Endothelial cell of umbilical vein (primary cell): ENCODE data around the gene ADAMTS12. TPM values are rescaled to one million over a fixed set of nuclear protein-coding genes. Genes with fewer than 3 reads are reported as not detected.

ENCODE experiments used
- BruUV-seq: library from RNA; stranded (reverse); fragments of 400-500 nt; replicated peaks from 2 replicates; lab custom pipeline; 2021; lab: Mats Ljungman, UMichigan
- CTCF ChIA-PET: fragments of 300-600, 350-600 bp; sonication (Branson Sonifier 250); formaldehyde crosslinking; loops from one replicate; lab custom pipeline; 2021; ENCODE audit warnings: antibody characterized with exemption, inconsistent platforms; lab: Charles Lee
- POLR2A ChIA-PET: fragments of 300-600, 350-600 bp; sonication (Branson Sonifier 250); formaldehyde crosslinking; loops from one replicate; lab custom pipeline; 2021; ENCODE audit warnings: antibody characterized with exemption, inconsistent platforms; lab: Charles Lee
- DNase-seq: peaks from one replicate; pipeline ENCODE4 v3.0.0-alpha.2; 2011; ENCODE audit warnings: low read depth, low spot score
- FAIRE-seq: peaks from 2 replicates; lab custom pipeline; 2011; peaks lifted over from hg19 to GRCh38; lab: Jason Lieb, UNC
- H2AFZ ChIP-seq: 2 replicates; pipeline ENCODE4 v1.6.0; 2012; ENCODE audit warnings: low read depth, low read length, control low read depth, inconsistent platforms
- H3K27ac ChIP-seq: 2 replicates; pipeline ENCODE4 v1.5.1; 2011; ENCODE audit warnings: low read depth, mild to moderate bottlenecking, control low read depth, low read length, moderate library complexity; ENCODE audit not compliant: insufficient read depth
- H3K27me3 ChIP-seq, 2 experiments: 2 replicates each; pipeline versions ENCODE4 v1.6.0 to v1.6.1; 2011; ENCODE audit warnings: low read length in 2 of 2, mixed read lengths in 1 of 2; ENCODE audit not compliant: control insufficient read depth in 2 of 2, insufficient read depth in 2 of 2
- H3K36me3 ChIP-seq, 2 experiments: 2 replicates in 1 of 2; 3 replicates in 1 of 2; pipeline ENCODE4 v1.5.1; 2011; ENCODE audit warnings: low read length in 2 of 2, mild to moderate bottlenecking in 1 of 2, moderate library complexity in 1 of 2; ENCODE audit not compliant: control insufficient read depth in 2 of 2, insufficient read depth in 2 of 2; ENCODE audit errors: extremely low read depth in 1 of 2
- H3K4me1 ChIP-seq: 3 replicates; pipeline ENCODE4 v1.5.1; 2011; ENCODE audit warnings: mild to moderate bottlenecking, low read length; ENCODE audit not compliant: control insufficient read depth, insufficient read depth; ENCODE audit errors: extremely low read depth
- H3K4me2 ChIP-seq: 2 replicates; pipeline ENCODE4 v1.6.1; 2011; ENCODE audit warnings: low read length, control low read depth, mixed read lengths; ENCODE audit not compliant: insufficient read depth
- H3K4me3 ChIP-seq, 3 experiments: fragments of 200-600 bp in 1 of 3; sonication (generic), shearing (Covaris generic) in 1 of 3; replicated peaks in 1 of 3; 2 replicates each; pipeline ENCODE4 v1.5.1; 2011 to 2016; ENCODE audit warnings: control low read depth in 3 of 3, low read length in 3 of 3, mild to moderate bottlenecking in 2 of 3, inconsistent platforms in 1 of 3, low read depth in 1 of 3, moderate library complexity in 1 of 3; ENCODE audit not compliant: insufficient read depth in 1 of 3
- H3K79me2 ChIP-seq: 2 replicates; pipeline ENCODE4 v1.6.0; 2012; ENCODE audit warnings: low read length, inconsistent platforms; ENCODE audit not compliant: control insufficient read depth, insufficient read depth
- H3K9ac ChIP-seq: replicated peaks from 2 replicates; pipeline ENCODE3; 2011; ENCODE audit warnings: low read length, control low read depth; ENCODE audit not compliant: insufficient read depth; ENCODE audit errors: extremely low read depth
- H3K9me1 ChIP-seq: replicated peaks from 3 replicates; pipeline ENCODE4 v1.6.0; 2011; ENCODE audit warnings: mild to moderate bottlenecking, low read length; ENCODE audit not compliant: control insufficient read depth, insufficient read depth; ENCODE audit errors: extremely low read depth
- H3K9me3 ChIP-seq: replicated peaks from 2 replicates; pipeline ENCODE4 v1.5.1; 2012; ENCODE audit warnings: low read length, inconsistent platforms; ENCODE audit not compliant: control insufficient read depth, insufficient read depth
- H4K20me1 ChIP-seq: replicated peaks from 2 replicates; pipeline ENCODE3; 2011; ENCODE audit warnings: mild to moderate bottlenecking, low read length; ENCODE audit not compliant: control insufficient read depth, insufficient read depth; ENCODE audit errors: extremely low read depth
- CTCF ChIP-seq, 2 donors: IDR thresholded peaks; 1 replicate in 1 of 2; 2 replicates in 1 of 2; pipeline ENCODE4 v1.5.1; 2011; ENCODE audit warnings: low read length in 2 of 2, mild to moderate bottlenecking in 2 of 2, moderate library complexity in 2 of 2, control low read depth in 1 of 2, inconsistent platforms in 1 of 2, low read depth in 1 of 2; ENCODE audit not compliant: insufficient read depth in 1 of 2; ENCODE audit errors: extremely low read depth in 1 of 2
- EZH2 ChIP-seq: IDR thresholded peaks from 2 replicates; pipeline ENCODE4 v1.6.1; 2012; ENCODE audit warnings: borderline replicate concordance, low read depth, mild to moderate bottlenecking, moderate library complexity, low read length, inconsistent platforms; ENCODE audit not compliant: severe bottlenecking
- FOS ChIP-seq: IDR thresholded peaks from 2 replicates; pipeline ENCODE4 v1.6.1; 2011; ENCODE audit warnings: mild to moderate bottlenecking, low read length, moderate library complexity, borderline replicate concordance; ENCODE audit not compliant: insufficient read depth
- GATA2 ChIP-seq: IDR thresholded peaks from 2 replicates; pipeline ENCODE4 v1.7.0; 2011; ENCODE audit warnings: low read depth, mild to moderate bottlenecking, moderate library complexity, mixed read lengths, low read length; ENCODE audit not compliant: insufficient read length, insufficient read depth
- JUN ChIP-seq: IDR thresholded peaks from 2 replicates; pipeline ENCODE4 v1.6.1; 2011; ENCODE audit warnings: borderline replicate concordance, low read depth; ENCODE audit not compliant: insufficient read length, insufficient read depth
- MAX ChIP-seq: IDR thresholded peaks from 2 replicates; pipeline ENCODE4 v1.6.1; 2011; ENCODE audit not compliant: insufficient read depth, insufficient read length
- MYC ChIP-seq: IDR thresholded peaks from one replicate; pipeline ENCODE4 v1.6.1; 2011; ENCODE audit warnings: mild to moderate bottlenecking, low read depth, low read length
- POLR2A ChIP-seq: IDR thresholded peaks from 2 replicates; pipeline ENCODE4 v1.6.1; 2012; ENCODE audit warnings: low read depth, mild to moderate bottlenecking, control low read depth, low read length
- POLR2AphosphoS5 ChIP-seq: IDR thresholded peaks from 2 replicates; pipeline ENCODE4 v1.6.1; 2012; ENCODE audit warnings: low read depth, mild to moderate bottlenecking, control low read depth, low read length, moderate library complexity; ENCODE audit not compliant: insufficient read depth
- dilution Hi-C: fragments of 300-500 bp; cut with MboI; formaldehyde crosslinking; loops from one replicate; pipeline ENCODE4 v1.15.0; 2019; ENCODE audit warnings: low sequenced_read_pairs; ENCODE audit not compliant: extremely low pct_ligation_motif_present
- intact Hi-C: fragments of 100-400 bp; cut with micrococcal nuclease; formaldehyde crosslinking; loops from one replicate; pipeline ENCODE4 v1.10.0; 2022
- polyA plus RNA-seq, 4 experiments: library from polyadenylated mRNA; depleted of rRNA in 3 of 4; stranded (reverse) in 3 of 4; unstranded in 1 of 4; fragments of >200 nt; gene quantifications; 2 replicates each; pipeline versions ENCODE4 v1.2.1 to v1.2.3, GENCODE V29; 2011 to 2012; ENCODE audit warnings: missing spikeins in 1 of 4
- total RNA-seq: library from RNA; stranded (reverse); gene quantifications from 2 replicates; pipeline ENCODE4 v1.2.3, GENCODE V29; 2021

Gene ADAMTS12
- total and polyA plus RNA-seq, 2 donors (not counting 3 experiments of a cell fraction or from before 2014, with no cell fraction given) = 0.88 TPM; not detected in 1

GRCh38 chr5:33631786-33632185 is 260.0 kb downstream of the ADAMTS12 start:
- FAIRE-seq (no peak), DNase-seq (no peak)
- Histone ChIP-seq H3K4me2 (no peak overlapping the region), H4K20me1 (no peaks in the 10 kb centered on the region), H3K36me3 (no peaks in the 10 kb centered on the region), H3K27me3 (no peaks in the 10 kb centered on the region), H3K27ac (no peak overlapping the region), H3K9me1 (no peaks in the 10 kb centered on the region), H3K79me2 (no peaks in the 10 kb centered on the region), H3K9me3 (no peaks in the 10 kb centered on the region), H3K4me1 (no peaks in the 10 kb centered on the region), H2AFZ (no peak overlapping the region), H3K4me3 (no peak overlapping the region), H3K9ac (no peak overlapping the region)
- dilution Hi-C loops (no loop called here), intact Hi-C loops (no loop called here)
- TF ChIP-seq EZH2 = no peak
- TF ChIP-seq POLR2A = no peak
- no peak for TF ChIP-seq CTCF (IDR thresholded peaks at IDR 0.05; ENCODE audit: extremely low read depth in 1 of 2, insufficient read depth in 1 of 2, low read depth in 1 of 2, low read length in 2 of 2)
- TF ChIP-seq MAX = no peak
- TF ChIP-seq JUN = no peak
- no peak for TF ChIP-seq FOS
- no TSS peak for BruUV-seq
- ChIA-PET CTCF (no interaction called here), POLR2A (no interaction called here)

GRCh38 chr5:33631139-33631538 is 260.7 kb downstream of the ADAMTS12 start:
- no peaks in the 10 kb centered on the region for H3K9me3 ChIP-seq
- no peaks in the 10 kb centered on the region for H3K9me1 ChIP-seq
- intact Hi-C loops = no loop called here
- no peak overlapping the region for H3K9ac ChIP-seq
- no peaks in the 10 kb centered on the region for H3K4me1 ChIP-seq
- no peaks in the 10 kb centered on the region for H3K27me3 ChIP-seq
- no peak overlapping the region for H3K27ac ChIP-seq
- ChIA-PET CTCF (no interaction called here), POLR2A (no interaction called here)
- H3K4me2 ChIP-seq = no peak overlapping the region
- no peak for FAIRE-seq
- BruUV-seq = no TSS peak
- no peak overlapping the region for H3K4me3 ChIP-seq
- H2AFZ ChIP-seq = no peak overlapping the region
- TF ChIP-seq FOS (no peak), MAX (no peak), CTCF (IDR thresholded peaks at IDR 0.05; ENCODE audit: extremely low read depth in 1 of 2, insufficient read depth in 1 of 2, low read depth in 1 of 2, low read length in 2 of 2) (no peak), JUN (no peak), GATA2 (no peak), POLR2AphosphoS5 (no peak), EZH2 (no peak), POLR2A (no peak), MYC (no peak)
- dilution Hi-C loops = no loop called here
- no peaks in the 10 kb centered on the region for H3K79me2 ChIP-seq
- H3K36me3 ChIP-seq = no peaks in the 10 kb centered on the region
- DNase-seq = no peak
- H4K20me1 ChIP-seq = no peaks in the 10 kb centered on the region
